HepG2 (cell line): ENCODE results near the gene PDGFD.

ENCODE experiments used
- EZH2 ChIP-seq: conservative IDR thresholded peaks from 2 replicates; pipeline ENCODE4 v1.6.1; 2012; ENCODE audit warnings: mild to moderate bottlenecking, low read depth, low read length, moderate library complexity
- GABPA ChIP-seq, 2 experiments: IDR thresholded peaks; 2 replicates each; pipeline ENCODE4 v1.6.1; 2011 to 2016; ENCODE audit warnings: low read depth in 2 of 2, low read length in 1 of 2, missing biosample characterization in 1 of 2, missing genetic modification characterization in 1 of 2
- HMG20B ChIP-seq: conservative IDR thresholded peaks from 2 replicates; pipeline ENCODE4 v1.6.1; 2016; ENCODE audit warnings: missing genetic modification reagents, missing compliant biosample characterization
- MXI1 ChIP-seq: IDR thresholded peaks from 3 replicates; pipeline ENCODE4 v1.6.1; 2012; ENCODE audit warnings: low read depth, low read length, inconsistent platforms, borderline replicate concordance
- SMC3 ChIP-seq: IDR thresholded peaks from 2 replicates; pipeline ENCODE4 v1.6.1; 2011; ENCODE audit warnings: low read length, improper control_type of control experiment
- SP140L ChIP-seq: sonication (generic); formaldehyde crosslinking; IDR thresholded peaks from 2 replicates; pipeline ENCODE4 v1.4.0; 2020; ENCODE audit warnings: missing genetic modification reagents, borderline replicate concordance
- SUZ12 ChIP-seq: fragments of 150-350 bp; IDR thresholded peaks from 2 replicates; pipeline ENCODE4 v1.6.1; 2014; ENCODE audit warnings: low read depth, low read length
- ZNF274 ChIP-seq: sonication (generic); formaldehyde crosslinking; IDR thresholded peaks from 2 replicates; pipeline ENCODE4 v1.5.1; 2020; ENCODE audit warnings: mild to moderate bottlenecking, missing genetic modification reagents
- ZNF317 ChIP-seq: sonication (generic); formaldehyde crosslinking; IDR thresholded peaks from 2 replicates; pipeline ENCODE4 v1.5.0; 2020; ENCODE audit warnings: mild to moderate bottlenecking, missing genetic modification reagents
- TF ChIP-seq, protein P1 (sequence below): sonication (generic); formaldehyde crosslinking; IDR thresholded peaks from 2 replicates; pipeline ENCODE4 v1.5.0; 2020; ENCODE audit warnings: mild to moderate bottlenecking, missing genetic modification reagents, moderate library complexity
- TF ChIP-seq, protein P2 (sequence below): IDR thresholded peaks from 2 replicates; pipeline ENCODE4 v1.6.1; 2016; ENCODE audit warnings: missing genetic modification reagents, missing compliant biosample characterization
- TF ChIP-seq, protein P3 (sequence below): sonication (generic); formaldehyde crosslinking; IDR thresholded peaks from 2 replicates; pipeline ENCODE4 v1.5.0; 2020; ENCODE audit warnings: mild to moderate bottlenecking, low read depth, missing genetic modification reagents, borderline replicate concordance
- TF ChIP-seq, protein P4 (sequence below): sonication (generic); formaldehyde crosslinking; IDR thresholded peaks from 2 replicates; pipeline ENCODE4 v1.4.0; 2020; ENCODE audit warnings: missing genetic modification reagents

DNA sequence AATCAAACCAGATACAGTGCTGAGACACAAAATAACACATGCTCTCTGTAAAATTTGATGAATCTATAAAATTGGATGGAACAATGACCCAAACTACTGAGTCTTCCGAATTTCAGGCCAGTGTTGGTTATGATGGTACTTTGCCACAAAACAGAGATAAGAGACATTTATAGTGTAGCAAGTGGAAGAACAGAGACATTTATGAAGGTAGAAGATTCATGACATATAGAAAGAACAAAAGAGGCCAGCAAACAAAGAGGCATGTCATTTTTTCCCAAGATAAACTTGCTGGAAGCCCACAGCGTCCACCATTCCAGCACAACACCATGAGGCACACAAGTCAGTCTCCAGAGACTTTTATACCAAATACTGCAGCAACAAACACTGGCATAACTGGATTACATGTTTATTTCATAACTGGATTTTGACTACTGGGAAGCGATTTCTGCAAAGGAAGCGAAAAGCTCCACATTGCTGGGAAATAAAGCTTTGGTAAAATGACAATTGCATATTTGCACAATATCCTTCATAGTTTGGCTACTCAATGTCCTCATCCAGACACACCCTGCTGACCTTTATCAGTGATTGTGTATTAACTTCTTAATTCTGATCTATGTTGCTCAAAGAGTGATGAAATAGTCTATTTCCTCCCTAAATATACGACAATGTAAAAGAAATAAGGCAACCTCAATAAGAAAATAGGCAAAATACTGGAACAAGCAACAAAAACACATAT is 110.0 kb downstream of the PDGFD start:
- TF ChIP-seq, protein P1, sequence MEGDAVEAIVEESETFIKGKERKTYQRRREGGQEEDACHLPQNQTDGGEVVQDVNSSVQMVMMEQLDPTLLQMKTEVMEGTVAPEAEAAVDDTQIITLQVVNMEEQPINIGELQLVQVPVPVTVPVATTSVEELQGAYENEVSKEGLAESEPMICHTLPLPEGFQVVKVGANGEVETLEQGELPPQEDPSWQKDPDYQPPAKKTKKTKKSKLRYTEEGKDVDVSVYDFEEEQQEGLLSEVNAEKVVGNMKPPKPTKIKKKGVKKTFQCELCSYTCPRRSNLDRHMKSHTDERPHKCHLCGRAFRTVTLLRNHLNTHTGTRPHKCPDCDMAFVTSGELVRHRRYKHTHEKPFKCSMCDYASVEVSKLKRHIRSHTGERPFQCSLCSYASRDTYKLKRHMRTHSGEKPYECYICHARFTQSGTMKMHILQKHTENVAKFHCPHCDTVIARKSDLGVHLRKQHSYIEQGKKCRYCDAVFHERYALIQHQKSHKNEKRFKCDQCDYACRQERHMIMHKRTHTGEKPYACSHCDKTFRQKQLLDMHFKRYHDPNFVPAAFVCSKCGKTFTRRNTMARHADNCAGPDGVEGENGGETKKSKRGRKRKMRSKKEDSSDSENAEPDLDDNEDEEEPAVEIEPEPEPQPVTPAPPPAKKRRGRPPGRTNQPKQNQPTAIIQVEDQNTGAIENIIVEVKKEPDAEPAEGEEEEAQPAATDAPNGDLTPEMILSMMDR (CRISPR knock-in tag): no peak
- no peak for TF ChIP-seq MXI1
- no peak for TF ChIP-seq SUZ12
- TF ChIP-seq SP140L (CRISPR knock-in tag): no peak
- TF ChIP-seq, protein P2, sequence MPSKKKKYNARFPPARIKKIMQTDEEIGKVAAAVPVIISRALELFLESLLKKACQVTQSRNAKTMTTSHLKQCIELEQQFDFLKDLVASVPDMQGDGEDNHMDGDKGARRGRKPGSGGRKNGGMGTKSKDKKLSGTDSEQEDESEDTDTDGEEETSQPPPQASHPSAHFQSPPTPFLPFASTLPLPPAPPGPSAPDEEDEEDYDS: no peak
- no peak for TF ChIP-seq GABPA (IDR thresholded peaks at IDR 0.05; ENCODE audit: low read depth, low read length)
- TF ChIP-seq GABPA (CRISPR knock-in tag; IDR thresholded peaks at IDR 0.05; ENCODE audit: low read depth): no peak
- TF ChIP-seq, protein P3, sequence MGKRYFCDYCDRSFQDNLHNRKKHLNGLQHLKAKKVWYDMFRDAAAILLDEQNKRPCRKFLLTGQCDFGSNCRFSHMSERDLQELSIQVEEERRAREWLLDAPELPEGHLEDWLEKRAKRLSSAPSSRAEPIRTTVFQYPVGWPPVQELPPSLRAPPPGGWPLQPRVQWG (CRISPR knock-in tag): no peak
- no peak for TF ChIP-seq HMG20B (CRISPR knock-in tag)
- no peak for TF ChIP-seq EZH2
- TF ChIP-seq, protein P4, sequence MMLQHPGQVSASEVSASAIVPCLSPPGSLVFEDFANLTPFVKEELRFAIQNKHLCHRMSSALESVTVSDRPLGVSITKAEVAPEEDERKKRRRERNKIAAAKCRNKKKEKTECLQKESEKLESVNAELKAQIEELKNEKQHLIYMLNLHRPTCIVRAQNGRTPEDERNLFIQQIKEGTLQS (CRISPR knock-in tag): no peak
- TF ChIP-seq SMC3: no peak
- TF ChIP-seq ZNF274 (CRISPR knock-in tag): no peak
- TF ChIP-seq ZNF317 (CRISPR knock-in tag): no peak
